ENCODE measurements around the gene CHCHD6. TPM values are rescaled to one million over a fixed set of nuclear protein-coding genes. Genes with fewer than 3 reads are reported as not detected.

CHCHD6 gene
- total RNA-seq, 1 experiment from 2014 or later: 35.8 TPM

GRCh38 chr3:126978291-126978690 is 274.3 kb downstream of the CHCHD6 start:
- DNase-seq (ENCODE audit: low spot score): no peak

GRCh38 chr3:126979046-126979628 is 275.1 kb downstream of the CHCHD6 start:
- no peak for DNase-seq (ENCODE audit: low spot score)

- no peak for DNase-seq (ENCODE audit: low spot score)
These were observed 276.3 kb downstream of the CHCHD6 start for GRCh38 chr3:126980266-126980811.

- DNase-seq (ENCODE audit: low spot score): peak; percentile 42
These were observed 278.1 kb downstream of the CHCHD6 start for GRCh38 chr3:126982126-126982470.

- DNase-seq (ENCODE audit: low spot score): peak; percentile 66
These were observed 278.6 kb downstream of the CHCHD6 start, which contains the start of gene PLXNA1 for GRCh38 chr3:126982471-126983175. Gene PLXNA1 (plus strand): TSS chr3:126983115. CDS start chr3:126988594, 5,479 bp downstream.

- no peak for DNase-seq (ENCODE audit: low spot score)
These were observed 279.2 kb downstream of the CHCHD6 start for GRCh38 chr3:126983276-126983652.

- no peak for DNase-seq (ENCODE audit: low spot score)
These were observed 279.8 kb downstream of the CHCHD6 start for GRCh38 chr3:126983653-126984390.

- no peak for DNase-seq (ENCODE audit: low spot score)
These were observed 280.5 kb downstream of the CHCHD6 start for GRCh38 chr3:126984391-126985131.

- no peak for DNase-seq (ENCODE audit: low spot score)
These were observed 281.3 kb downstream of the CHCHD6 start for GRCh38 chr3:126985132-126985985.

GRCh38 chr3:126986001-126986400 is 282.0 kb downstream of the CHCHD6 start:
- no peak for DNase-seq (ENCODE audit: low spot score)

GRCh38 chr3:126987129-126987528 is 283.1 kb downstream of the CHCHD6 start:
- no peak for DNase-seq (ENCODE audit: low spot score)

GRCh38 chr3:126987596-126987995 is 283.6 kb downstream of the CHCHD6 start:
- no peak for DNase-seq (ENCODE audit: low spot score)

- no peak for DNase-seq (ENCODE audit: low spot score)
These were observed 284.5 kb downstream of the CHCHD6 start for GRCh38 chr3:126988451-126989021.

GRCh38 chr3:126989316-126990023 is 285.4 kb downstream of the CHCHD6 start:
- DNase-seq (ENCODE audit: low spot score): no peak

GRCh38 chr3:126990024-126990700 is 286.1 kb downstream of the CHCHD6 start:
- DNase-seq (ENCODE audit: low spot score): no peak

GRCh38 chr3:126990890-126991289 is 286.9 kb downstream of the CHCHD6 start:
- DNase-seq (ENCODE audit: low spot score): no peak

- DNase-seq (ENCODE audit: low spot score): no peak
These were observed 287.5 kb downstream of the CHCHD6 start for GRCh38 chr3:126991366-126992200.

GRCh38 chr3:126992216-126992615 is 288.2 kb downstream of the CHCHD6 start:
- DNase-seq (ENCODE audit: low spot score): no peak
